ELF-1 (cell line): ENCODE measurements around the gene PAPPA.
A peak's percentile ranks its signal among the peaks of the same experiment; 100 is the strongest.

Source experiments
- DNase-seq: peaks from one replicate; pipeline ENCODE4 v3.0.0-alpha.2; 2016; ENCODE audit warnings: low read depth, low spot score

Gene PAPPA

GRCh38 chr9:116344416-116344815 is 190.8 kb downstream of the PAPPA start:
- no peak for DNase-seq

- DNase-seq: no peak
Measured at GRCh38 chr9:116345393-116345792, 191.8 kb downstream of the PAPPA start.

- no peak for DNase-seq
Measured at GRCh38 chr9:116345817-116346216, 192.2 kb downstream of the PAPPA start.

- DNase-seq: no peak
Measured at GRCh38 chr9:116349684-116350083, 196.1 kb downstream of the PAPPA start.

GRCh38 chr9:116350213-116350612 is 196.6 kb downstream of the PAPPA start:
- DNase-seq: no peak

GRCh38 chr9:116352958-116353357 is 199.4 kb downstream of the PAPPA start:
- DNase-seq: no peak

GRCh38 chr9:116355153-116355921 is 201.7 kb downstream of the PAPPA start:
- DNase-seq: peak; percentile 30

- no peak for DNase-seq
Measured at GRCh38 chr9:116358251-116358650, 204.7 kb downstream of the PAPPA start.

- no peak for DNase-seq
Measured at GRCh38 chr9:116360016-116360415, 206.4 kb downstream of the PAPPA start.

GRCh38 chr9:116360989-116361388 is 207.4 kb downstream of the PAPPA start:
- no peak for DNase-seq

- no peak for DNase-seq
Measured at GRCh38 chr9:116361547-116361946, 208.0 kb downstream of the PAPPA start.

GRCh38 chr9:116362493-116362892 is 208.9 kb downstream of the PAPPA start:
- no peak for DNase-seq

- DNase-seq: no peak
Measured at GRCh38 chr9:116365056-116365471, 211.5 kb downstream of the PAPPA start.

GRCh38 chr9:116366241-116366640 is 212.7 kb downstream of the PAPPA start:
- no peak for DNase-seq

GRCh38 chr9:116368680-116369079 is 215.1 kb downstream of the PAPPA start:
- DNase-seq: no peak

GRCh38 chr9:116369706-116370105 is 216.1 kb downstream of the PAPPA start:
- no peak for DNase-seq

- no peak for DNase-seq
Measured at GRCh38 chr9:116370556-116370955, 217.0 kb downstream of the PAPPA start.

- no peak for DNase-seq
Measured at GRCh38 chr9:116372081-116372673, 218.6 kb downstream of the PAPPA start.

- no peak for DNase-seq
Measured at GRCh38 chr9:116372786-116373185, 219.2 kb downstream of the PAPPA start.

GRCh38 chr9:116377179-116377798 is 223.7 kb downstream of the PAPPA start:
- DNase-seq: no peak

GRCh38 chr9:116378873-116379272 is 225.3 kb downstream of the PAPPA start:
- no peak for DNase-seq

GRCh38 chr9:116379821-116380220 is 226.2 kb downstream of the PAPPA start:
- no peak for DNase-seq

- DNase-seq: no peak
Measured at GRCh38 chr9:116380496-116380995, 227.0 kb downstream of the PAPPA start.
